HG03025 (cell line): ENCODE results near the gene MYBPC2.

ENCODE experiments used
- ATAC-seq: cut with Tn5 transposase; IDR thresholded peaks from one replicate; pipeline ENCODE4 v1.9.1; 2021; ENCODE audit warnings: mild to moderate bottlenecking, moderate library complexity; ENCODE audit not compliant: unreplicated experiment, low FRiP score

MYBPC2 gene

GRCh38 chr19:50495020-50495531 is 62.4 kb downstream of the MYBPC2 start:
- ATAC-seq: no peak

GRCh38 chr19:50496189-50497021 is 63.7 kb downstream of the MYBPC2 start:
- ATAC-seq: no peak

- ATAC-seq: no peak
Observed at GRCh38 chr19:50497022-50497405, 64.3 kb downstream of the MYBPC2 start.

- no peak for ATAC-seq
Observed at GRCh38 chr19:50498219-50499056, 65.7 kb downstream of the MYBPC2 start.

GRCh38 chr19:50500060-50500752 is 67.5 kb downstream of the MYBPC2 start:
- no peak for ATAC-seq

GRCh38 chr19:50500753-50501151 is 68.1 kb downstream of the MYBPC2 start:
- no peak for ATAC-seq

GRCh38 chr19:50501186-50501567 is 68.5 kb downstream of the MYBPC2 start:
- no peak for ATAC-seq

GRCh38 chr19:50501568-50502475 is 69.1 kb downstream of the MYBPC2 start:
- ATAC-seq: no peak

- ATAC-seq: no peak
Observed at GRCh38 chr19:50505856-50506611, 73.3 kb downstream of the MYBPC2 start.

- no peak for ATAC-seq
Observed at GRCh38 chr19:50506700-50507099, 74.0 kb downstream of the MYBPC2 start.

- ATAC-seq: no peak
Observed at GRCh38 chr19:50507376-50507775, 74.7 kb downstream of the MYBPC2 start.

- ATAC-seq: no peak
Observed at GRCh38 chr19:50508843-50509190, 76.1 kb downstream of the MYBPC2 start.

GRCh38 chr19:50509366-50509765 is 76.7 kb downstream of the MYBPC2 start:
- ATAC-seq: no peak

GRCh38 chr19:50510121-50510670 is 77.5 kb downstream of the MYBPC2 start:
- no peak for ATAC-seq

- peak; percentile 3 for ATAC-seq
Observed at GRCh38 chr19:50510700-50511068, 78.0 kb downstream of the MYBPC2 start.

GRCh38 chr19:50511069-50511822 is 78.6 kb downstream of the MYBPC2 start, which contains the start of gene JOSD2:
TSS of gene JOSD2 (minus strand) at chr19:50511191. CDS start at chr19:50510431, 760 bp downstream.
- peak; percentile 78 for ATAC-seq

- ATAC-seq: no peak
Observed at GRCh38 chr19:50512112-50512998, 79.7 kb downstream of the MYBPC2 start.
